Stomach (tissue), 9 donors: ENCODE data around the gene BANF1. TPM values are rescaled to one million over a fixed set of nuclear protein-coding genes. Genes with fewer than 3 reads are reported as not detected.

Experiments used
- DNase-seq, 2 donors: peaks; one replicate each; pipeline versions ENCODE4 v3.0.0 to v3.0.0-alpha.2; 2013 to 2019
- H3K27ac ChIP-seq, 5 donors: fragments of 200-600 bp in 4 of 5; sonication (generic) in 4 of 5; one replicate each; pipeline ENCODE4 v1.5.1; 2013 to 2019; ENCODE audit warnings: mild to moderate bottlenecking in 1 of 5, moderate library complexity in 1 of 5
- H3K27me3 ChIP-seq, 3 donors: fragments of 200-600 bp; sonication (generic); one replicate each; pipeline ENCODE4 v1.5.1; 2017 to 2019; ENCODE audit warnings: mixed run types in 1 of 3
- H3K36me3 ChIP-seq, 4 donors: fragments of 200-600 bp; sonication (generic); 1 replicate in 3 of 4; 2 replicates in 1 of 4; pipeline ENCODE4 v1.5.1; 2016 to 2019
- H3K4me1 ChIP-seq, 4 donors: fragments of 200-600 bp; sonication (generic); one replicate each; pipeline ENCODE4 v1.5.1; 2016 to 2019
- H3K4me3 ChIP-seq, 4 donors: fragments of 200-600 bp; sonication (generic) in 3 of 4; one replicate each; pipeline ENCODE4 v1.5.1; 2016 to 2019; ENCODE audit warnings: mild to moderate bottlenecking in 1 of 4
- H3K9me3 ChIP-seq, 4 donors: fragments of 200-600 bp; sonication (generic); one replicate each; pipeline ENCODE4 v1.5.1; 2016 to 2019
- EP300 ChIP-seq: sonication (generic); formaldehyde crosslinking; IDR thresholded peaks from one replicate; pipeline ENCODE4 v1.6.1; 2017; ENCODE audit warnings: antibody characterized with exemption
- POLR2A ChIP-seq, 4 donors: fragments of 450-650 bp; IDR thresholded peaks; one replicate each; pipeline ENCODE4 v1.6.1; 2016; ENCODE audit warnings: antibody characterized with exemption in 4 of 4, control low read depth in 2 of 4, mild to moderate bottlenecking in 1 of 4, moderate library complexity in 1 of 4
- POLR2AphosphoS5 ChIP-seq, 3 donors: sonication (generic); formaldehyde crosslinking; IDR thresholded peaks; one replicate each; pipeline ENCODE4 v1.6.1; 2016; ENCODE audit warnings: antibody characterized with exemption in 3 of 3
- WGBS, 5 donors: extraction: QIAGEN DNeasy Blood & Tissue Kit in 3 of 5; methylation state at CpG; one replicate each; pipeline versions ENCODE4 v1.1.5 to v1.1.7; 2013 to 2018; 5-methylcytosine and 5-hydroxymethylcytosine counted together
- intact Hi-C: fragments of 100-400 bp; cut with DNase I; formaldehyde crosslinking; loops from one replicate; pipeline ENCODE4 v1.15.1; 2023; ENCODE audit warnings: low total_unique reads
- polyA plus RNA-seq, 3 donors: library from polyadenylated mRNA; stranded (reverse); fragments of 200-250 nt; gene quantifications; one replicate each; pipeline ENCODE4 v1.2.3, GENCODE V29; 2013
- total RNA-seq, 5 donors: library from RNA; depleted of rRNA; stranded (reverse); fragments of >200 nt; gene quantifications; one replicate each; pipeline versions ENCODE4 v1.1.0 to v1.2.3, GENCODE V29; 2014 to 2016
- TF ChIP-seq, protein P1 (sequence below), 7 experiments: fragments of 450-650 bp in 4 of 7; fragments of 200-600 bp in 3 of 7; sonication (generic) in 3 of 7; IDR thresholded peaks; one replicate each; pipeline ENCODE4 v1.5.1; 2016 to 2019; ENCODE audit warnings: antibody characterized with exemption in 7 of 7, control low read depth in 2 of 7, mild to moderate bottlenecking in 1 of 7
- donor health status: healthy with polysubstance abuse.
- donor health status: Bipolar disorder and iron deficiency.
- donor health status: healthy.

The BANF1 gene
- total and polyA plus RNA-seq, 8 donors, result 12.3 to 207 (median 46.1) TPM

DNA sequence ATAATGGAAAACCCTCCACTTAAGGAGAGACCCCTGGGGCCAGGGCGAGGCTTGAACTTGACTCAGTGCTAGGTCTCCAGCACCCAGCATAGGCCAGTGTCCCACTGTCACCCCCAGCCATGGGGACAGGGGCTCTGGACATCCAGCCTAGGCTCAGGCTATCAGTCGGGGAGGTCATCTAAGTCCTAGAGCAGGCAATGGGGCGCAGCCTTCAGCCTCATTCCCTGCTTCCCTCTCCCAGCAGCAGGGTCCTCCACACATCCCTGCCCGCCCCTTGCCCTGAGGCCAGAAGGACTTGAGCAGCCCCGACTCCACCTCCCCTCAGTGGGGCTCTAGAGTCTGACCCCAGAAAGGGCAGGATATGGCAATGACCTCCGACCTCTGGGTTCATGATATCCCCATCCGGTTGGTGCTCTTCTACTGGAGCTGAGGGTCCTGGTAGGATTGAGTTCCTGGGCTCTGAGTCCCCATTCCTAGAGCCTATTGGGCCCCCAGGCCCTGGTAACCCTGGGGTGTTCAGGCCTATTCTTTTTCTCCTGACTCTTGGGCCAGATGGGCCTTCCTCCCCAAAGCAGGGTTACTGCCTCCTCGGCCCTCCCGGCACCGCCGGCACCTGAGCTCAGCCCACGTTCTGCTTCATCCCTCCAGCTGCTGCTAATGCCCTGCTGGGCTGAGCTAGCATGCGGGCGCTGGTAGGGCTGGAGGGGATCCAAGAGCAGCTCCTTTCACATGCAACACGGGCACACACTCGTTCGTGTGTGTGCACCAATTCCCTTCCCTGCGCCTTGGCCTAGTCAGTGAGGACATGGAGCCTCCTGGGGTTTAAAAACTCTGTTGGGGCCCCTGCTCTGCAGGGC lies 13.9 kb downstream of the BANF1 start:
- intact Hi-C loops, result no loop called here
- 73 to 83% (median 78%) methylated on average over 15 to 18 of the region's 18 CpGs for WGBS, 5 donors
- no peak overlapping the region for H3K27ac ChIP-seq
- no peaks in the 10 kb centered on the region for H3K36me3 ChIP-seq
- H3K4me3 ChIP-seq, result no peak overlapping the region
- no peak for TF ChIP-seq EP300
- TF ChIP-seq POLR2AphosphoS5 (IDR thresholded peaks at IDR 0.05), result no peak
- TF ChIP-seq, protein P1, sequence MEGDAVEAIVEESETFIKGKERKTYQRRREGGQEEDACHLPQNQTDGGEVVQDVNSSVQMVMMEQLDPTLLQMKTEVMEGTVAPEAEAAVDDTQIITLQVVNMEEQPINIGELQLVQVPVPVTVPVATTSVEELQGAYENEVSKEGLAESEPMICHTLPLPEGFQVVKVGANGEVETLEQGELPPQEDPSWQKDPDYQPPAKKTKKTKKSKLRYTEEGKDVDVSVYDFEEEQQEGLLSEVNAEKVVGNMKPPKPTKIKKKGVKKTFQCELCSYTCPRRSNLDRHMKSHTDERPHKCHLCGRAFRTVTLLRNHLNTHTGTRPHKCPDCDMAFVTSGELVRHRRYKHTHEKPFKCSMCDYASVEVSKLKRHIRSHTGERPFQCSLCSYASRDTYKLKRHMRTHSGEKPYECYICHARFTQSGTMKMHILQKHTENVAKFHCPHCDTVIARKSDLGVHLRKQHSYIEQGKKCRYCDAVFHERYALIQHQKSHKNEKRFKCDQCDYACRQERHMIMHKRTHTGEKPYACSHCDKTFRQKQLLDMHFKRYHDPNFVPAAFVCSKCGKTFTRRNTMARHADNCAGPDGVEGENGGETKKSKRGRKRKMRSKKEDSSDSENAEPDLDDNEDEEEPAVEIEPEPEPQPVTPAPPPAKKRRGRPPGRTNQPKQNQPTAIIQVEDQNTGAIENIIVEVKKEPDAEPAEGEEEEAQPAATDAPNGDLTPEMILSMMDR (IDR thresholded peaks at IDR 0.05), result no peak
- TF ChIP-seq POLR2A (IDR thresholded peaks at IDR 0.05), result no peak
- H3K27me3 ChIP-seq, result peaks cover 0 to 30% (median 21%) of the 10 kb centered on the region in 3 donors
- H3K9me3 ChIP-seq, result no peaks in the 10 kb centered on the region
- H3K4me1 ChIP-seq, result peaks cover 0 to 22% (median 12%) of the 10 kb centered on the region in 4 donors
- no peak for DNase-seq

DNA sequence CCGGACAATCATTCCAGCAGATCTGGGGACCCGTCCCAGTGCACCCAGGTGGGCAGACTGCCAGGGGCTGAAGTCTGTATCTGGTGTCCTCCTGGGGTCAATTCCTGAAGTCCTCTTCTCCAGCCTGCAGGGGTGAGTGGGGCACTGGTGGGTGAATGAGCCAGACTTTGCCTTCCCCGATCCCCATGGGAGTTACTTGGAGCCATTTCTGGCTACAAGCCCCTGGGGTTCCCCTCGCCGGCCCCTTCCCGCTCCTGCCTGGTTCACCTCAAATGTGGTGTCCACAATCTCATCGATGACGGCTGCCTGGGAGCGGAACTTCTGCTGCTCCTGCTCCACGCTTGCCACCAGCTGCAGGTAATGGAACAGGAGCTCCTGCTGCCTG lies 14.5 kb downstream of the BANF1 start:
- no peak for TF ChIP-seq POLR2AphosphoS5 (IDR thresholded peaks at IDR 0.05)
- no peak for TF ChIP-seq EP300
- TF ChIP-seq POLR2A (IDR thresholded peaks at IDR 0.05), result no peak
- TF ChIP-seq, protein P1 (IDR thresholded peaks at IDR 0.05), result no peak
- Histone ChIP-seq H3K4me1 (peaks cover 2 to 23% (median 8%) of the 10 kb centered on the region in 4 donors), H3K4me3 (no peak overlapping the region), H3K27ac (no peak overlapping the region), H3K27me3 (peaks cover 0 to 24% (median 16%) of the 10 kb centered on the region in 3 donors), H3K9me3 (no peaks in the 10 kb centered on the region), H3K36me3 (no peaks in the 10 kb centered on the region)
- no peak for DNase-seq
- WGBS, 5 donors, result 78 to 92% (median 86%) methylated on average over 3 to 10 of the region's 10 CpGs
- intact Hi-C loops, result no loop called here

DNA sequence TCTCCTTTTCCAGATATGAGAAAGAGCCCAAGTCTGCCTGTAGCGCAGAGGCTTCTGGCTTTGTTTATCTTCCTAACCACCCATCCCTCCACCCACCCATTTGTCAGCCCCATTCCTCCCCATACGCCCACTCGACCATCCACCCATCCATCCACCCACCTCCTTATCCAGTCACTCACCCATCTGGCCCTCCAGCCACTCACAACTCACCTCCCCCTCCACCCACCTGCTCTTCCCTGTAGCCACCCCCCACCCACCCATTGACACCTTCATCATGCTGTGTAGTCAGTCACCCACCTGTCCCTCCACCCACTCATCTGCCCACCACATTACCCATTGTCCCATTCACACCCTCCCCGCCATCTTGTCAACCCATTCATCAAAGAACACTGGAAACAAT lies 15.0 kb downstream of the BANF1 start:
- Histone ChIP-seq H3K27ac (no peak overlapping the region), H3K4me1 (peaks cover 2 to 23% (median 10%) of the 10 kb centered on the region in 4 donors), H3K27me3 (peaks cover 0 to 18% (median 10%) of the 10 kb centered on the region in 3 donors), H3K4me3 (no peak overlapping the region), H3K36me3 (no peaks in the 10 kb centered on the region), H3K9me3 (no peaks in the 10 kb centered on the region)
- DNase-seq, result no peak
- intact Hi-C loops, result no loop called here
- 63 to 75% (median 71%) methylated on average over 4 of the region's 4 CpGs for WGBS, 5 donors
- TF ChIP-seq EP300, result no peak
- no peak for TF ChIP-seq POLR2AphosphoS5 (IDR thresholded peaks at IDR 0.05)

DNA sequence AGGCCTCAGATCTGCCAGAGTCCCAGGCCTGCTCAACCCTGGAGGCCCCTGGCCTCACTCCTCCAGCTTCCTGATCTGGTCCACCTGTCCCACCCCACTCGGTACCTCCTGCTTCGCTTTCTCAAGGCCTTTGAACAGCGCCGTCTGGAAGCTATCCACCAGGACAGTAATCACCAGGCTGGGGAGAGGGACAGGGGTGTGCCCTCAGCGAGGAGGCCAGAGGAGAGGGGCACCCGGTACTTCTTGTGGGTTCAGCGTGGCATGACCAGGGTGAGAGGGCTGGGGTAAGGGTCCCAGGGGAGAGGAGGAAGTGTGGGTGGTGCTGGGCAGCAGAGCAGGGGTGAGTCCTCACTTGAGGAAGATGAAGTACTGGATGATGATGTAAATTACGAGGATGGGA lies 17.9 kb downstream of the BANF1 start:
- no peak overlapping the region for H3K27ac ChIP-seq
- intact Hi-C loops, result no loop called here
- H3K4me3 ChIP-seq, result no peak overlapping the region
- TF ChIP-seq POLR2A (IDR thresholded peaks at IDR 0.05) (no peak), EP300 (no peak), POLR2AphosphoS5 (IDR thresholded peaks at IDR 0.05) (no peak)
- TF ChIP-seq, protein P1 (IDR thresholded peaks at IDR 0.05), result no peak
- peaks cover 3 to 23% (median 13%) of the 10 kb centered on the region in 4 donors for H3K4me1 ChIP-seq
- WGBS, 5 donors, result 65 to 76% (median 75%) methylated on average over 8 of the region's 8 CpGs
- no peaks in the 10 kb centered on the region for H3K9me3 ChIP-seq
- no peaks in the 10 kb centered on the region for H3K36me3 ChIP-seq
- peaks cover 0 to 10% (median 0%) of the 10 kb centered on the region in 3 donors for H3K27me3 ChIP-seq
- DNase-seq, result no peak
